Measurements from ENCODE around the gene STEAP1B.

The STEAP1B gene

DNA sequence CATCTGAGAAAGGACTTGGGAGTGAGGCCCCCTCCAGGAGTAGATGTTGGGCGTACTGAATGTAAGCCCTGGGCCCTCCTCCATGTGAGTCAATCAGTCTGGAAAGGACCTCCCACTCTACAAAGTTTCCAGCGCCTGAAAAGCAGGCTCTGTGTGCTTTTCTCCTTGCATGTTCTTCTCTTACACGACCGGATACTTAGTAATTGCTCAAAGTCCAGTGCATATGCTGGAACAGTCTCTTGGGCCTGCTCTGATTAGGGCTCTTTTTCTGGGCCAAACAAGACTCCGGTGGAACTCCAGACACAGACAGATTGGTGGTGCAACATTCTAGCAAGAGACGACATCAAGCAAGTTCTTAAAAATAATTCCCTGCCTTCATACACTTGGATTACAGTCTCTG, 104.8 kb downstream of the STEAP1B start:
- H3K9me3 Mint-ChIP-seq (ENCODE audit: low read depth) = no peaks in the 10 kb centered on the region
- H3K4me3 Mint-ChIP-seq = no peak overlapping the region
- no peak overlapping the region for H3K27ac Mint-ChIP-seq
- H3K36me3 Mint-ChIP-seq = no peaks in the 10 kb centered on the region
- H3K27me3 Mint-ChIP-seq = no peaks in the 10 kb centered on the region
- no peaks in the 10 kb centered on the region for H3K4me1 Mint-ChIP-seq (ENCODE audit: low read depth)

DNA sequence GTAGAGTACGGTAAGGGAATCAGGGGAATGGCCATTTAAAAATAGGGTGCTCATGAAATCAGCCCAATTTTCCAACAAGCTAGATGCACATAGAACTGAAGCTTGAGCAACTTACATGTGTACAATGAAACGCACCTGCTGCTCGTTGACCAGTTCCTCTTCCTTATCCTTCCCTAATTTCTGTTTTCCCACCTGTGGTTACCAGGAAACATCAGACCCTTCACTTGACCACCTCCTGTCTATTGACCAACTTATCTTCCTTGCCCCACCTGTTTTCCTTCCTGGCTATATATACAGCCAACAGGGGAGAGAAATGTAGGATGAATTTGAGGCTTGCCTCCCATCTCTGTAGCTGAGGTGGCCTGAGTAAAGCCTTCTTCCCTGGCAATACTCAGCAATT, 105.2 kb downstream of the STEAP1B start:
- no peaks in the 10 kb centered on the region for H3K9me3 Mint-ChIP-seq (ENCODE audit: low read depth)
- no peak overlapping the region for H3K4me3 Mint-ChIP-seq
- no peaks in the 10 kb centered on the region for H3K4me1 Mint-ChIP-seq (ENCODE audit: low read depth)
- H3K27me3 Mint-ChIP-seq = no peaks in the 10 kb centered on the region
- H3K36me3 Mint-ChIP-seq = no peaks in the 10 kb centered on the region
- H3K27ac Mint-ChIP-seq = no peak overlapping the region

DNA sequence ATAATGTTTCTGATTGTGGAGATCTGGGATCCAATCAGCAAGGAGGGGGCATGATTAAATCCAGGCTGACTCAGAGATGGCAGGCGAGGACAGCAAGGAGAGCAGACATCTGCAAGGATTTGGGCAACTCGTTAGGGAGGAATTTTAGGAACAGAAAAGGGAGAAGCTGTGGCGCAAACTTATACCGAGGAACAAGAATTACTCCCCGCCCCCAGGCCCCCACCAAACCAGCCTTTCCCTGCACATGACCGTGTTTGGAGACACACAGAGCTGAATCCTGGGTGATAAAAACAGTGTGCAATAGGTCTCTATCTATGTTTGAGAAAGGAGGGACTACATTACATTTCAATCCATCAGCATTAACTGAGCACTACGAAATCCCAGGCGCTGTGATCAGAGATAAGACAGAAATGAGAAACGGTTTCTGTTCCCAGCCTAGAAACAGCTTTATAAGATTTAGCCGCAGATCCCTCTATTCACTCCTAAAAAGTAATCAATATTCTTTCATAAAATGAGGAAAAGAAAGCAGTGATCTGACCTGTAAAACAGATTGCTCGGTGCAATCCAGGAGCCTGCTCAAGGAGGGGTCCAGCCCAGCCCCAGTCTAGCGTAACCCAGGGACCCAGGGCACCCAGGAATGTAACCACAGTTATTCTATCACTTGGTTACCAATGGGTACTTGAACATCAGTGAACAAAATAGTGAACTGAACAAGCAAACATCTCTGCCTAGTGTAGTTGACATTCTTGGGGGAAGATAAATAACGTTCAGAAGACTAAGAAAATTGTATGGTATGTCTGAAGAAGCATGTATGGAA, 105.9 kb downstream of the STEAP1B start:
- Mint-ChIP-seq H3K36me3 (no peaks in the 10 kb centered on the region), H3K9me3 (ENCODE audit: low read depth) (no peaks in the 10 kb centered on the region)

DNA sequence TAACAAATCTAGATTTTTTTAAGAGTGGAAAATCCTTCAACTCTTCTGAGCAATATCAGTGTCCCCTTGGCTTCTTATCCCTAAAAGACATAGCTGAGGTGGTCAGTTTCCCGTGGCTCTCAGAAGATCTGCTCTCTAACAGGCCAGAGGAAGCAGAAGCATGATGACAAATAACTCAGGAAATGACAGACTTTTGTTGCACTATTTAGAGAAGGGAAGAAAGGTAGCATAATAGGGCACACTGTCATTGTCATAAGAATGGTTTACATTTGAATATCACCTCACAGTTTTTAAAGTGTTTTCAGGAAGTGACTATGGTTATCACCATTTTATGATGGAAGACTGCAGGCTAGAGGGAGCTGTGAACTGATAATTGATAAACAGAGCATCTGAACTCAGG, 109.5 kb downstream of the STEAP1B start:
- Mint-ChIP-seq H3K9me3 (ENCODE audit: low read depth) (peaks cover 3% of the 10 kb centered on the region), H3K36me3 (no peaks in the 10 kb centered on the region), H3K4me1 (ENCODE audit: low read depth) (no peaks in the 10 kb centered on the region), H3K27ac (no peak overlapping the region), H3K27me3 (no peaks in the 10 kb centered on the region), H3K4me3 (no peak overlapping the region)

More for the DNA sequence above, 105.9 kb downstream of the STEAP1B start:
- Mint-ChIP-seq H3K27ac (no peak overlapping the region), H3K27me3 (no peaks in the 10 kb centered on the region), H3K4me3 (no peak overlapping the region), H3K4me1 (ENCODE audit: low read depth) (no peaks in the 10 kb centered on the region)

DNA sequence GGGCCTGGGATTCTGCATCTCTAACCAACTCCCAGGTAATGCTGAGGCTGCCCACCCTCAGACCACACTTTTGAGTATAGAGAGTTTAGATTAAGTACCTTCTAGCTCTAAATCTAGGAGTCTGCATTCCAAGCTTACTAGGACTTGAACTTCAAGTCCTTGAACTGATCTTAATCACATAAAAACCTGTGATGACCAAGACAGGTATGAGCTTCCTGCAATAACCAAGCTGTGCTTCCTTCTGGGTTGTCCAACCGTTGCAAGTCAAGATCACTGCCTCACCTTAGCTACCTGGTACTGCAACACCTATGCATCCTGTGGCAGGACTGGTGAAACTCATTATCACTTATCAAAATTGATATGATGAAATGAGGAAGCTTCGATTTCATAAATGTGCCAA, 110.1 kb downstream of the STEAP1B start:
- Mint-ChIP-seq H3K4me1 (ENCODE audit: low read depth) (no peaks in the 10 kb centered on the region), H3K27ac (no peak overlapping the region), H3K36me3 (no peaks in the 10 kb centered on the region), H3K4me3 (no peak overlapping the region), H3K27me3 (no peaks in the 10 kb centered on the region), H3K9me3 (ENCODE audit: low read depth) (peaks cover 3% of the 10 kb centered on the region)

DNA sequence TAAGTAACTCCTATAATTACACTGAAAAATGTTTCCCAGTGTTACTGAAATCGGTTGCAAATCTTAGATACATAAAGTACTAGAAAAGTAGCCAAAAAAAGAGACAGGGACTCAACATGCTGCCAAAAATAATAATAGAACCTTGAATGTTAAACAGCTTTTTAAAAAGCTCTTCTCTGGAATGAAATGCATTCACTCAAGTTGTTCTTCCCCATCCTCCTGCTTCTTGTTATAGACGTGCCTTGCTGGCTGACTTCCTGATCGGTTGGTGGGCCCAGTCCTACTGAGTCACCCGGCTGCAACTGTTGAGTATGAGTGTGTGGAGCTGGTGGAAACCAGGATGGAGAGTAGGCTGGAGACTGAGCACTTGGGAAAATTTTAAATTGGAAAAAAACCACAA, 112.4 kb downstream of the STEAP1B start:
- no peak overlapping the region for H3K27ac Mint-ChIP-seq
- H3K9me3 Mint-ChIP-seq (ENCODE audit: low read depth) = peaks cover 3% of the 10 kb centered on the region
- no peaks in the 10 kb centered on the region for H3K4me1 Mint-ChIP-seq (ENCODE audit: low read depth)
- H3K36me3 Mint-ChIP-seq = no peaks in the 10 kb centered on the region
- no peak overlapping the region for H3K4me3 Mint-ChIP-seq
- peaks cover 2% of the 10 kb centered on the region for H3K27me3 Mint-ChIP-seq

DNA sequence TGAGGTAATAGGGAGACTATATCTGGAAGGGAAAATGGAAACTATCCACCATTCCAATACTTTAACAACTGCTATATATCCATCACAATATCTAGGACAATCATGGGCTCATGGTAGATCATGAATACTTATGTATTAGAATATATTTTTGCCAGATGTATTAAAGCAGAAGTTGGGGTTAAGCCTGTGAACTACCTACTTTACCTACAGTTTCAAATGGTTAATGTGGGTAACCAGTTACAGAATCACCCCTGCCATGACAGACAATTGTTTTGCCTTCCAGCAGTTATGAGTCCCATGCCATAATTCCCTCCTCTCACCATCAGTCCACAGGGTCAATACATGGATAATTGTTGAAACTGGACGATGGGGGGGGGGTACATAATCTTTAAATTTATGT, 113.1 kb downstream of the STEAP1B start:
- Mint-ChIP-seq H3K4me3 (no peak overlapping the region), H3K27me3 (peaks cover 2% of the 10 kb centered on the region), H3K9me3 (ENCODE audit: low read depth) (peaks cover 3% of the 10 kb centered on the region), H3K36me3 (no peaks in the 10 kb centered on the region), H3K4me1 (ENCODE audit: low read depth) (no peaks in the 10 kb centered on the region), H3K27ac (no peak overlapping the region)

DNA sequence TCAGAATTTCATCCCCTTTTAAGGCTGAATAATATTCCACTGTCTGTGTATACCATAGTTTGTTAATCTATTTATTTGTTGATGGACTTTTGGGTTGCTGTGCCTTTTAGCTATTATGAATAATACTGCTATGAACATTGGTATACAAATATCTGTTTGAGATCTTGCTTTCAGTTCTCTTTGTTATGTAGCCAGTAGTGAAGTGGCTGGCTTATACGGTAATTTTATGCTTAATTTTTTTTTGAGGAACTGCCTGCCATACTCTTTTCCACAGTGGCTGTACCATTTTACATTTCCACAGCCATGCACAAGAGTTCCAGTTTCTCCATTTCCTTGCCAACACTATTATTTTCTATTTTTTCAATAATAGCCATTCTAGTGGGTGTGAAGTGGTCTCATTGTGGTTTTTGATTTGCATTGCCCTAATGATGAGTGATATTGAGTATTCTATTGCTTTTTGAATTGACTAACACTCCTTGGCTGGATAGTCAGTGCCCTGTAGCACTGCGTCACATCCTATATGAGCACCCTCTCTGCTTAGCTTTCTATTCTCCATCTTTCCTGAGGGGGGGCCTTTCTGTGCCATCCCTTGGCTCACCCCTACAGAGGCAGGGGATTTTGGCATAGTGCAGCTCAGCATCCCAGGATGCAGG, 113.7 kb downstream of the STEAP1B start:
- Mint-ChIP-seq H3K4me1 (ENCODE audit: low read depth) (no peaks in the 10 kb centered on the region), H3K4me3 (no peak overlapping the region), H3K27ac (no peak overlapping the region), H3K27me3 (peaks cover 2% of the 10 kb centered on the region), H3K36me3 (no peaks in the 10 kb centered on the region), H3K9me3 (ENCODE audit: low read depth) (peaks cover 3% of the 10 kb centered on the region)

DNA sequence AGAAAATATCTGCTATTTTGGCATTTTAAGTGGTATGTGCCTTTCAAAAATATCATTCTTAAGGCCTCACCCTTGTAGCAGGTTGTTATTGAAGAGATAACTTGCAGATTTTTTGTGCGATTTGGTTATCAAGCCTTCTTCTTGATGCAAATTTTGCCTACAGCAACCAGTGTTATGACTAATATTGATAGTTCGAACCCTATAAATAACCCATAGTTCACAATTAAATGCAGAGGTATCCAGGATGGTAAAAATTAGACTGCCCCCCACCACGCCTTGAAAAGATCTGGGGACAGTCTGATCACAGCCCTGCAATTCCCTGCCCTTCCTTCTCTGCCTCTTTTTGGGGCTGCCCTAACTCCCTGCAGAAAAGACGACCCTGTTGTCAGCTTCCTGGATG, 114.7 kb downstream of the STEAP1B start:
- no peaks in the 10 kb centered on the region for H3K4me1 Mint-ChIP-seq (ENCODE audit: low read depth)
- no peaks in the 10 kb centered on the region for H3K36me3 Mint-ChIP-seq
- peaks cover 3% of the 10 kb centered on the region for H3K9me3 Mint-ChIP-seq (ENCODE audit: low read depth)
- H3K4me3 Mint-ChIP-seq = no peak overlapping the region
- no peak overlapping the region for H3K27ac Mint-ChIP-seq
- H3K27me3 Mint-ChIP-seq = peaks cover 2% of the 10 kb centered on the region

DNA sequence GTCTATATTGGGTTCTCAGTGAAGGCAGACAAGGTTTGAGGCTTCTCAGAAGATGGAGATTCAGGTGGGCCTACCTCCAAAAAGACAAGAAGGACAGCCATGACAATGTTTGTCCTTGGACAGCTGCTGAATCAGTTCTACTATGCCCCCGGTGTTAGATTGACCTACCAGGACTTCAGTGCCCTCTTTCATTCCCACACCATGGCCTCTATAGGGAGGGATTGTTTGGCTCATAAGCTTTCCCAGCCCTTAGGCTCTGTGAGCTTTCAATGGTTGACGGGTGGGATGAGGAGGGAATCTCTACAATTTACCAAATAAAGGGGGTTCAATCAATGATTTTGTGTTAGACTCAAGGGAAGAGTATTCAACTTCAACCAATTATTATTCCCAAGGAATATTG, 119.7 kb downstream of the STEAP1B start:
- Mint-ChIP-seq H3K27me3 (peaks cover 2% of the 10 kb centered on the region), H3K9me3 (ENCODE audit: low read depth) (no peaks in the 10 kb centered on the region), H3K27ac (no peak overlapping the region), H3K4me1 (ENCODE audit: low read depth) (no peaks in the 10 kb centered on the region), H3K36me3 (no peaks in the 10 kb centered on the region), H3K4me3 (no peak overlapping the region)

DNA sequence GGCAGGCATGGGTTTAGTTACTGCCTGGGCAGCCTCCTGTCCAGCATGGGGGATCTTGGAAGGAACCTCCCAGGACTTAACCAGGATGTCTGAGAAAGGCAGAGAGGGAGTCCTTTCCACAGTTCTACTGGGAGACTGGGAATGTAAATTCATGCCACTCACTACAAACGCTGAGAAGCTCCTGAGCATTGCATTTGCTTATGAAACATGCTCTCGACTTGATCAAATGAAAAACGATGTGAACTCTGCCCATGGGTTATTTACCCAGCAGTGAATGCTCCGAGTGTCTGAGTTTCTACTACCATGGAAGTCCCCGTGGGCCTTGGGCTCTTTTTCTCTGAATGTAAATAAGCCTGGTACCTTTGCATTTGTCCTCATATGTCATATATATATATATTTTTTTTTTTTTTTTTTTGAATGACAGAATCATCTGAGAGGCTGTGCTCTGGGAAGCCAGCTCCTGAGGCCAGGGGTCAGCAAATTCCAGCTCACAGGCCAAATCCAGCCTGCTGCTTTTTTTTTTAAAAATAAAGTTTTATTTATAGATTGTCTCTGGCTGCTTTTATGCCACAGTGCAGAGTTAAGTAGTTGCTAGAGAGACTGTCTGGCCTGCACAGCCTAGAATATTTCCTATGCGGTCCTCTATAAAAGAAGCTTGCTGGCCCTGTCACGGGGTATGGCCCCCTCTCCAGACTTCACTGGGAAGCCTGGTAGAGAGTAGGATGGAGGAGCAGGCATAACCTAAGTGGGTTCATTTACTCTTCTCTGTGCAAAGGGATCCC, 121.6 kb downstream of the STEAP1B start:
- H3K27ac Mint-ChIP-seq = no peak overlapping the region
- H3K9me3 Mint-ChIP-seq (ENCODE audit: low read depth) = no peaks in the 10 kb centered on the region
- H3K4me3 Mint-ChIP-seq = no peak overlapping the region
- no peaks in the 10 kb centered on the region for H3K4me1 Mint-ChIP-seq (ENCODE audit: low read depth)
- no peaks in the 10 kb centered on the region for H3K36me3 Mint-ChIP-seq
- H3K27me3 Mint-ChIP-seq = no peaks in the 10 kb centered on the region

DNA sequence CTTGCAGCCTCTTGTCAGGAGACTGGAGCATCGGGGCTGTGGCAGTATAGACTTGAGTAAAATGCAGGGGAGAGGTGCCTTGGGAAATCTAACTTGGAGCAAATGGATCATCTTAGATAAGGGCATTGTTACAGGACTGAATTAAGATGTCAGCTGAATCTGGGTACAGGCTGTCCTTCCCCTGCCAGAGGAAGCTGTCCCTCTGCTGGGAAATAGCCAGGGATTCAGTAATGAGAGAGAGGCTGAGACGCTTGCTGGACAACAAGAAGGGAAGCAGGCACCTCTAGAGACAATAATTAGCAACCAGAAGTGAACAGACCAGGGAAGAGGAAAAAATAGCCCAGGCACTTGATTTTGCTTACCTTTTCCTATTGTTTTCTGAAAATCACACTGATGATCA, 122.3 kb downstream of the STEAP1B start:
- no peak overlapping the region for H3K27ac Mint-ChIP-seq
- H3K27me3 Mint-ChIP-seq = no peaks in the 10 kb centered on the region
- H3K4me3 Mint-ChIP-seq = no peak overlapping the region

DNA sequence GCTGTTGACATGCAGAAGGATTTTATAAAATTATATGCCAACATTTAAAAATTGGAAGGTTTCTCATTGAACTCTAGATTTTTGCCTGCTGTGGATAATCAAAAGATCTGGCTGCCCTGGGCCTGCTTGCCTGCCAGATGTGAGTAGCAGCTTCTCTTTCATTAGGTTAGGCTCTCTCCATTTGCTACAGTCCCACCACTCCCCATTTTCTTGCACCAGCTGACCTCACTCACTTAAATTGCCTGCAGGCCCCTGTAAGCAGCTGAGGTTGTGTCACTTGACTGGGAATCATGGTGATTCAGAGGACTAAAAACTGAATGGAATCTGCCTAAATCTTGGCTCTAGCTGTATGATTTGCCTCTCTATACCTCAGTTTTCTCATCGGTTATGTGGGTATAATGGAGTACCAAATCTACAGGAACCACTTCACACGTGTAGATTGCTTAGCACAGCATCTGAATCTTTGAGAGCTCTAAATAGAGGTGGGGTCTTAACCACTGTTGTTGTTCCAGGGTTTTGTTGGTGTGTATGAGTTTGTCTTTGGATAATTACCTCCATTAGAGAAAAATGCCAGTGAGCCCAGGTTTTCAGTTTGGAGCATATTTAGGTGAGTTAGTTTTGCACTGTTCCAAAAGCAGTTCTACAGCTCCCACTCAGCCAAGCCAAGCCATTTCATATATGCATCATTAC, 124.5 kb downstream of the STEAP1B start:
- Mint-ChIP-seq H3K36me3 (no peaks in the 10 kb centered on the region), H3K9me3 (ENCODE audit: low read depth) (no peaks in the 10 kb centered on the region), H3K4me3 (no peak overlapping the region), H3K27ac (no peak overlapping the region), H3K4me1 (ENCODE audit: low read depth) (no peaks in the 10 kb centered on the region), H3K27me3 (no peaks in the 10 kb centered on the region)

More for the DNA sequence above, 122.3 kb downstream of the STEAP1B start:
- Mint-ChIP-seq H3K4me1 (ENCODE audit: low read depth) (no peaks in the 10 kb centered on the region), H3K9me3 (ENCODE audit: low read depth) (no peaks in the 10 kb centered on the region), H3K36me3 (no peaks in the 10 kb centered on the region)

DNA sequence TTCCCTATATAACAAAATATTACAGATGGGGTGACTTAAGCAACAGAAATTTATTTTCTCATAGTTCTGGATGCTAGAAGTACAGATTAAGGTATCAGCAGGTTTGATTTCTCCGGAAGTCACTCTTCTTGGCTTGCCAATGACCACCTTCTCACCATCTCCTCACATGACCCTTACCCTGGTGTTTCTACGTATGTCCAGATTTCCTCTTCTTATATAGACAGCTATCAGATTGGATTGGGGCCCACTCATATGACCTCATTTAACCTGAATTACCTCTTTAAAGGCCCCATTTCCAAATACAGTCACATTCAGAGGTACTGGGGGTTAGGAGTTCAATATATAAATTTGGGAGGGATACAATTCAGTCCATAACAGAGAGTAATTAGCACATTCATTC, 126.1 kb downstream of the STEAP1B start:
- Mint-ChIP-seq H3K27ac (no peak overlapping the region), H3K9me3 (ENCODE audit: low read depth) (no peaks in the 10 kb centered on the region), H3K36me3 (no peaks in the 10 kb centered on the region)

DNA sequence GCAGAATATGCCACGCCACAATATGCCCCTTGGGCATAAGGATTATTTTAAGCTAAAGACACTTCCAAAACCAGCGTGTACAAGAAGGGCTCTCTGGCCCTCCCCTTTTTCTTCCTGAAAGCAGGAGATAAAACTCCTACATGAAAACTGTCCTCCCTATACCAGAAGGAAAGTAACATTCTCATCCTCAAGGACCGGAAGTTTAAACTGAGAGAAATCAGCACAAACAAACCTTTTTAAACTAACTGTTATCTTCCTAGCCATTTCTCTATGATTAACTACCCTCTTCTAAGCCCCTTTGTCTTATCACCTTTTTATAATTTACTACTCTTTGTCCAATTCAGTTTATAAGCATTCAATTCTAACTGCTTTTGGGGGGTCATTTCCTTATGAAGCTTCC, 126.6 kb downstream of the STEAP1B start:
- no peak overlapping the region for H3K27ac Mint-ChIP-seq
- no peaks in the 10 kb centered on the region for H3K4me1 Mint-ChIP-seq (ENCODE audit: low read depth)
- H3K27me3 Mint-ChIP-seq = peaks cover 2% of the 10 kb centered on the region
- no peaks in the 10 kb centered on the region for H3K9me3 Mint-ChIP-seq (ENCODE audit: low read depth)
- no peaks in the 10 kb centered on the region for H3K36me3 Mint-ChIP-seq
- H3K4me3 Mint-ChIP-seq = no peak overlapping the region

More for the DNA sequence above, 126.1 kb downstream of the STEAP1B start:
- no peak overlapping the region for H3K4me3 Mint-ChIP-seq
- no peaks in the 10 kb centered on the region for H3K27me3 Mint-ChIP-seq
- H3K4me1 Mint-ChIP-seq (ENCODE audit: low read depth) = no peaks in the 10 kb centered on the region

Data from activated naive CD8-positive, alpha-beta T cell (primary cell).